ENCODE measurements around the gene CKS1B. TPM values are rescaled to one million over a fixed set of nuclear protein-coding genes. Genes with fewer than 3 reads are reported as not detected.

Gene CKS1B
- total and polyA plus RNA-seq, 2 donors (not counting 1 experiment from before 2014, with no cell fraction given) = 16.8 to 33.0 TPM

DNA sequence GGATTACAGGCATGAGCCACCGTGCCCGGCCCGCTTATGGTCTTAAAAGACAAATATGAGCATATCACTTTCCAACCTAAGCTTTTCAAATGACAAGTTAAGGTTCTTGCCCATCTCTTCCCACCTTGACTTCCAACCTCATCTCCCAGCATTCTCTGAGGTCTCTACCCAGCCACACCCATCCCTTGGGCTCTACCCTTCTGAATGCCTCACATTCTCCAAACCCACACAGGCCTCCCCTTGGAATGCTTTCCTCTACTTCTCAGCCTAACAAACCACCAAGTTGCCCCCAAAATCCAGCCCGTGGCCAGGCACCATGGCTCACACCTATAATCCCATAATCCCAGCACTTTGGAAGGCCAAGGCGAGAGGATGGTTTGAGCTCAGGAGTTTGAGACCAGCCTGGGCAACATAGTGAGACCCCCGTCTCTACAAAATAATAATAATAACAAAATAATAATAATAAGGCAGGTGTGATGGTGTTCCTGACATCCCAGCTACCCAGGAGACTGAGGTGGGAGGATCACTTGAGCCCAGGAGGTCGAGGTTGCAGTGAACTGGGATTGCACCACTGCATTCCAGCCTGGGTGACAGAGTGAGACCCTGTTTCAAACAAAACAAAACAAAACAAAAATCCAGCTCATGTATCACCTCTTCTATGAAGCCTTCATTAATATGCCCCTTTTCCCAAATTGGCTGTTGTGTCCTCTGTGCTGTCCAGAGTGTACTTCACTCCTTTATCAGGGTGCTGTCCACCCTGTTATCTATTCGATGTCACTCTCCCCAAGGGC is 47.9 kb downstream of the CKS1B start:
- H3K4me3 Mint-ChIP-seq = no peak overlapping the region
- Histone ChIP-seq H4K20me1 (ENCODE audit: control insufficient read depth, insufficient read depth, low read length, poor library complexity, severe bottlenecking) (peaks cover 5% of the 10 kb centered on the region), H3K36me3 (replicated peaks in 1 of 2; ENCODE audit: control extremely low read depth in 1 of 2, control insufficient read depth in 1 of 2, extremely low read depth in 1 of 2, insufficient read depth in 2 of 2, low read length in 1 of 2) (no peaks in the 10 kb centered on the region), H3K27ac (ENCODE audit: low read length in 2 of 2) (no peak overlapping the region), H3K4me1 (ENCODE audit: control insufficient read depth in 2 of 2, insufficient read depth in 2 of 2, low read length in 2 of 2) (peaks cover 11 to 17% of the 10 kb centered on the region in 2 donors), H3K4me2 (replicated peaks; ENCODE audit: low read depth, low read length, poor library complexity, severe bottlenecking) (no peak overlapping the region), H3K79me2 (ENCODE audit: control insufficient read depth, insufficient read depth, low read length) (peaks cover 3% of the 10 kb centered on the region), H3K9me3 (ENCODE audit: control extremely low read depth in 1 of 3, control insufficient read depth in 2 of 3, insufficient read depth in 1 of 3, low read length in 2 of 3) (peaks cover 0 to 2% (median 0%) of the 10 kb centered on the region in 3 donors), H3K9ac (ENCODE audit: low read length) (no peak overlapping the region), H3K27me3 (replicated peaks in 1 of 4; ENCODE audit: control extremely low read depth in 1 of 4, control insufficient read depth in 3 of 4, insufficient read depth in 4 of 4, low read length in 3 of 4) (no peaks in the 10 kb centered on the region), H2AFZ (ENCODE audit: insufficient read depth, low read depth, low read length, poor library complexity, severe bottlenecking) (no peak overlapping the region), H3K4me3 (ENCODE audit: control extremely low read depth in 1 of 5, extremely low read depth in 1 of 5, insufficient read depth in 1 of 5, low read depth in 2 of 5, low read length in 4 of 5) (no peak overlapping the region)
- TF ChIP-seq, protein P1, sequence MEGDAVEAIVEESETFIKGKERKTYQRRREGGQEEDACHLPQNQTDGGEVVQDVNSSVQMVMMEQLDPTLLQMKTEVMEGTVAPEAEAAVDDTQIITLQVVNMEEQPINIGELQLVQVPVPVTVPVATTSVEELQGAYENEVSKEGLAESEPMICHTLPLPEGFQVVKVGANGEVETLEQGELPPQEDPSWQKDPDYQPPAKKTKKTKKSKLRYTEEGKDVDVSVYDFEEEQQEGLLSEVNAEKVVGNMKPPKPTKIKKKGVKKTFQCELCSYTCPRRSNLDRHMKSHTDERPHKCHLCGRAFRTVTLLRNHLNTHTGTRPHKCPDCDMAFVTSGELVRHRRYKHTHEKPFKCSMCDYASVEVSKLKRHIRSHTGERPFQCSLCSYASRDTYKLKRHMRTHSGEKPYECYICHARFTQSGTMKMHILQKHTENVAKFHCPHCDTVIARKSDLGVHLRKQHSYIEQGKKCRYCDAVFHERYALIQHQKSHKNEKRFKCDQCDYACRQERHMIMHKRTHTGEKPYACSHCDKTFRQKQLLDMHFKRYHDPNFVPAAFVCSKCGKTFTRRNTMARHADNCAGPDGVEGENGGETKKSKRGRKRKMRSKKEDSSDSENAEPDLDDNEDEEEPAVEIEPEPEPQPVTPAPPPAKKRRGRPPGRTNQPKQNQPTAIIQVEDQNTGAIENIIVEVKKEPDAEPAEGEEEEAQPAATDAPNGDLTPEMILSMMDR (IDR thresholded peaks at IDR 0.05) = no peak
- no peak for TF ChIP-seq EZH2 (IDR thresholded peaks at IDR 0.05; ENCODE audit: borderline replicate concordance, insufficient read depth, low read depth, low read length, poor library complexity, severe bottlenecking)
- CTCF ChIA-PET = interaction anchor here (0.5 to 17.4 kb wide), 5 partner anchors 22 to 122 kb away, joined by 3 to 295 read pairs (median 3); partner anchors contain the start of genes LENEP and ZBTB7B
- H3K9me3 Mint-ChIP-seq (ENCODE audit: insufficient read depth) = no peaks in the 10 kb centered on the region
- DNase-seq = no peak
- H3K4me1 Mint-ChIP-seq = peaks cover 25% of the 10 kb centered on the region
- H3K27ac Mint-ChIP-seq = peak overlapping the region; percentile 53
- intact Hi-C loops (cut with micrococcal nuclease) = no loop called here
- POLR2A ChIA-PET = no interaction called here
- no peaks in the 10 kb centered on the region for H3K27me3 Mint-ChIP-seq
- WGBS (ENCODE audit: insufficient coverage) = 96% methylated on average over 5 of the region's 8 CpGs
- ATAC-seq (ENCODE audit: low read depth) = no peak

DNA sequence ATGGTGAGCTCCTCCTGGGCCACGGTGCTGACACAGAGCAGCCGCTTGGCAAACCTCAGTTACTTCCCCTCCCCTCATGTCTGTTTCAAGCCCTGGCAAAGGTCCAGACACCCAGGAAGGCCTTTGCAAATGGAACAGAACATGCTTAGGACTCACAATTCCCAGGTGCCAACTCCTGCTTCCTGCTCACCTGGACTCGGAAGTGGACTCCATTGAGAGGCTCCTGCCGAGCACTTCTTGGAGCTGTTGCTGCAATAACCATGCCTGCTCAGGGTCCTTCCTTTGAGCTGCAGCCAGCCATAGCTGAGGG is 48.4 kb downstream of the CKS1B start:
- H3K27ac Mint-ChIP-seq = no peak overlapping the region
- Histone ChIP-seq H3K4me2 (replicated peaks; ENCODE audit: low read depth, low read length, poor library complexity, severe bottlenecking) (no peak overlapping the region), H3K4me3 (ENCODE audit: control extremely low read depth in 1 of 5, extremely low read depth in 1 of 5, insufficient read depth in 1 of 5, low read depth in 2 of 5, low read length in 4 of 5) (no peak overlapping the region), H3K9me3 (ENCODE audit: control extremely low read depth in 1 of 3, control insufficient read depth in 2 of 3, insufficient read depth in 1 of 3, low read length in 2 of 3) (peaks cover 0 to 2% (median 0%) of the 10 kb centered on the region in 3 donors), H4K20me1 (ENCODE audit: control insufficient read depth, insufficient read depth, low read length, poor library complexity, severe bottlenecking) (peaks cover 4% of the 10 kb centered on the region), H2AFZ (ENCODE audit: insufficient read depth, low read depth, low read length, poor library complexity, severe bottlenecking) (no peak overlapping the region), H3K9ac (ENCODE audit: low read length) (no peak overlapping the region), H3K27me3 (replicated peaks in 1 of 4; ENCODE audit: control extremely low read depth in 1 of 4, control insufficient read depth in 3 of 4, insufficient read depth in 4 of 4, low read length in 3 of 4) (no peaks in the 10 kb centered on the region), H3K79me2 (ENCODE audit: control insufficient read depth, insufficient read depth, low read length) (peaks cover 3% of the 10 kb centered on the region), H3K4me1 (ENCODE audit: control insufficient read depth in 2 of 2, insufficient read depth in 2 of 2, low read length in 2 of 2) (peaks cover 8 to 13% of the 10 kb centered on the region in 2 donors), H3K36me3 (replicated peaks in 1 of 2; ENCODE audit: control extremely low read depth in 1 of 2, control insufficient read depth in 1 of 2, extremely low read depth in 1 of 2, insufficient read depth in 2 of 2, low read length in 1 of 2) (no peaks in the 10 kb centered on the region), H3K27ac (ENCODE audit: low read length in 2 of 2) (no peak overlapping the region)
- no peaks in the 10 kb centered on the region for H3K9me3 Mint-ChIP-seq (ENCODE audit: insufficient read depth)
- WGBS (ENCODE audit: insufficient coverage) = 60% methylated on average over 4 of the region's 4 CpGs
- no peaks in the 10 kb centered on the region for H3K27me3 Mint-ChIP-seq
- intact Hi-C loops (cut with micrococcal nuclease) = no loop called here
- TF ChIP-seq EZH2 (IDR thresholded peaks at IDR 0.05; ENCODE audit: borderline replicate concordance, insufficient read depth, low read depth, low read length, poor library complexity, severe bottlenecking) = no peak
- TF ChIP-seq, protein P1 (IDR thresholded peaks at IDR 0.05) = no peak
- ChIA-PET CTCF (interaction anchor here (0.5 to 17.4 kb wide), 4 partner anchors 23 to 123 kb away, joined by 3 to 295 read pairs (median 4); partner anchors contain the start of genes LENEP and ZBTB7B), POLR2A (no interaction called here)
- ATAC-seq (ENCODE audit: low read depth) (no peak), DNase-seq (no peak)
- H3K4me1 Mint-ChIP-seq = peaks cover 20% of the 10 kb centered on the region
- H3K4me3 Mint-ChIP-seq = no peak overlapping the region

All from B cell (primary cell).